Parathyroid adenoma (tissue), 2 donors: ENCODE data around the gene USP43.

Source experiments
- H2AFZ ChIP-seq: fragments of 300-600 bp; sonication (generic); one replicate; pipeline ENCODE4 v1.7.0; 2017; ENCODE audit warnings: antibody characterized with exemption, mild to moderate bottlenecking
- H3K27ac ChIP-seq: fragments of 300-600 bp; sonication (generic); one replicate; pipeline ENCODE4 v1.7.0; 2017
- H3K27me3 ChIP-seq: fragments of 300-600 bp; sonication (generic); one replicate; pipeline ENCODE4 v1.7.0; 2017; ENCODE audit warnings: low read length; ENCODE audit not compliant: control insufficient read depth, insufficient read depth
- H3K36me3 ChIP-seq: fragments of 300-600 bp; sonication (generic); one replicate; pipeline ENCODE4 v1.7.0; 2017; ENCODE audit warnings: low read length; ENCODE audit not compliant: control insufficient read depth, insufficient read depth
- H3K4me1 ChIP-seq: fragments of 300-600 bp; sonication (generic); one replicate; pipeline ENCODE4 v1.7.0; 2017; ENCODE audit warnings: control low read depth
- H3K4me2 ChIP-seq: fragments of 300-600 bp; sonication (generic); one replicate; pipeline ENCODE4 v1.7.0; 2017; ENCODE audit warnings: low read length
- H3K4me3 ChIP-seq: fragments of 300-600 bp; sonication (generic); one replicate; pipeline ENCODE4 v1.7.0; 2017; ENCODE audit warnings: low read depth, low read length
- H3K79me2 ChIP-seq: fragments of 300-600 bp; sonication (generic); one replicate; pipeline ENCODE4 v1.7.0; 2017; ENCODE audit warnings: control low read depth
- H3K9ac ChIP-seq: fragments of 300-600 bp; sonication (generic); one replicate; pipeline ENCODE4 v1.7.0; 2017; ENCODE audit warnings: mild to moderate bottlenecking
- H3K9me3 ChIP-seq: fragments of 300-600 bp; sonication (generic); one replicate; pipeline ENCODE4 v1.7.0; 2017; ENCODE audit warnings: low read length; ENCODE audit not compliant: control insufficient read depth
- CTCF ChIP-seq: fragments of 300-600 bp; sonication (generic); IDR thresholded peaks from one replicate; pipeline ENCODE4 v1.7.0; 2017; ENCODE audit warnings: antibody characterized with exemption, mild to moderate bottlenecking
- donor health status: primary hyperparathyroidism.

USP43 gene

GRCh38 chr17:9684955-9685621 is 39.8 kb downstream of the USP43 start:
- H3K36me3 ChIP-seq = no peaks in the 10 kb centered on the region
- no peak overlapping the region for H3K4me2 ChIP-seq
- H3K9me3 ChIP-seq = no peaks in the 10 kb centered on the region
- no peaks in the 10 kb centered on the region for H3K4me1 ChIP-seq
- no peak for TF ChIP-seq CTCF
- H3K79me2 ChIP-seq = no peaks in the 10 kb centered on the region
- no peak overlapping the region for H2AFZ ChIP-seq
- no peak overlapping the region for H3K9ac ChIP-seq
- H3K27ac ChIP-seq = no peak overlapping the region
- no peak overlapping the region for H3K4me3 ChIP-seq
- H3K27me3 ChIP-seq = no peaks in the 10 kb centered on the region

- H3K4me3 ChIP-seq = no peak overlapping the region
- TF ChIP-seq CTCF = no peak
- H3K27me3 ChIP-seq = no peaks in the 10 kb centered on the region
- no peaks in the 10 kb centered on the region for H3K4me1 ChIP-seq
- no peak overlapping the region for H3K4me2 ChIP-seq
- H3K9ac ChIP-seq = no peak overlapping the region
- H3K9me3 ChIP-seq = no peaks in the 10 kb centered on the region
- H3K27ac ChIP-seq = no peak overlapping the region
- H2AFZ ChIP-seq = no peak overlapping the region
- H3K79me2 ChIP-seq = no peaks in the 10 kb centered on the region
- H3K36me3 ChIP-seq = no peaks in the 10 kb centered on the region
Measured at GRCh38 chr17:9693755-9694154, 48.4 kb downstream of the USP43 start.

DNA sequence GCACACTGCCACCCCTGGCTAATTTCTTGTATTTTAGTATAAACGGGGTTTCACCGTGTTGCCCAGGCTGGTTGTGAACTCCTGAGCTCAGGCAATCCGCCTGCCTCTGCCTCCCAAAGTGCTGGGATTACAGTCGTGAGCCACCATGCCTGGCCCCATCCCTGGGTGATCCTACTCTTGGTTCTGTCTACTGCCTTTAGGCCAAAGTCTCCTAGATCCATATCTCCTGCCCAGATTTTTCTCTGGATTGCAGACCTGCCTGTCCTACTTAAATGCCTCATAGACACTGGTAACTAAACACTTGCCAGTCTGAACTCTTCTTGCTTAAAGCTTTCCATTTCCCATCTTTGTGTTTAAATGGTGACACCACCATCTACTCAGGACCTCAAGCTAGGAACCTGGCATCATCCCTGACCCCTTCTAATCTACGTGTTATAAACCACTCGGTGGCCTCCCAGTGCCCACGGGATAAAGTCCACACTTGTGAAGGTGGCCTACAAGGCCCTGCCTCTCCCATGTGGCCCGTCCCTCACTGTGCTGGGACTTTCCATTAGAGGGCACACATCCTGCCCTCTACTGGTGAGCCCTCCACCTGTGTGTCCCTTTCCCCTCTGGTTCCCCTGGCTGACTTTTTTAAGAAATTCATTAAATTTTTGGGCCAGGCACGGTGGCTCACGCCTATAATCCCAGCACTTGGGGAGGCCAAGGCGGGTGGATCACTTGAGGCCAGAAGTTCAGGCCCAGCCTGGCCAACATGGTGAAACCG is 51.1 kb downstream of the USP43 start:
- Histone ChIP-seq H3K9me3 (no peaks in the 10 kb centered on the region), H3K27me3 (no peaks in the 10 kb centered on the region), H3K27ac (no peak overlapping the region), H3K4me3 (no peak overlapping the region), H3K36me3 (no peaks in the 10 kb centered on the region), H3K4me2 (no peak overlapping the region), H3K9ac (no peak overlapping the region), H3K79me2 (no peaks in the 10 kb centered on the region), H3K4me1 (no peaks in the 10 kb centered on the region), H2AFZ (no peak overlapping the region)
- TF ChIP-seq CTCF = no peak

DNA sequence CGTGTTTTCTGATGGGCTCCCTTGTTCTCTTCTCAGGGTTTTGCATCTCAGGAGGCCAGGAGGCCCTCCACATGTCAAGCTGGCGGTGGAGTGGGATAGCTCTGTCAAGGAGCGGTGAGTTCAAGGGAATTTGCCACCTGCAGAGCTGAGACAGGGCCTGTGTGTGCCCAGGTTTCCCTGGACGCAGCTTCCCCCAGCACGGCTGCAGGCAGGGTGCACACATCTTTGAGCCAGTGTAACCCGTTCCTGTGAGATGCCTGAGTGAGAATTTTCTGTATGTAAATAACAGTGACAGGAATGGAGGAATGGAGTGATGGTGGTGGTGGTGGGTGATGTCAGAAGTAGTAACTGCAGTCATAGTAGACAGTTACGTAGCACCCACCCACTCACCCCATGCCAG is 54.8 kb downstream of the USP43 start:
- H2AFZ ChIP-seq = no peak overlapping the region
- no peaks in the 10 kb centered on the region for H3K27me3 ChIP-seq
- H3K9ac ChIP-seq = no peak overlapping the region
- H3K36me3 ChIP-seq = no peaks in the 10 kb centered on the region
- H3K9me3 ChIP-seq = no peaks in the 10 kb centered on the region
- no peaks in the 10 kb centered on the region for H3K4me1 ChIP-seq
- H3K27ac ChIP-seq = no peak overlapping the region
- H3K4me3 ChIP-seq = no peak overlapping the region
- H3K4me2 ChIP-seq = no peak overlapping the region
- no peak for TF ChIP-seq CTCF
- H3K79me2 ChIP-seq = no peaks in the 10 kb centered on the region
